Breast epithelium (tissue), 4 donors: ENCODE data around the gene TOGARAM2. TPM values are rescaled to one million over a fixed set of nuclear protein-coding genes. Genes with fewer than 3 reads are reported as not detected.

Experiments used
- DNase-seq, 2 donors: peaks; one replicate each; pipeline ENCODE4 v3.0.0-alpha.2; 2019; ENCODE audit warnings: low spot score in 2 of 2
- H3K27ac ChIP-seq, 2 donors: fragments of 200-600 bp; sonication (generic) in 1 of 2; one replicate each; pipeline ENCODE4 v1.5.1; 2016 to 2019; ENCODE audit warnings: mild to moderate bottlenecking in 1 of 2
- H3K27me3 ChIP-seq, 2 donors: fragments of 200-600 bp; sonication (generic) in 1 of 2; one replicate each; pipeline versions ENCODE4 v1.5.1 to v1.6.0; 2017 to 2019; ENCODE audit warnings: control low read depth in 1 of 2, mild to moderate bottlenecking in 1 of 2
- H3K36me3 ChIP-seq: fragments of 200-600 bp; one replicate; pipeline ENCODE4 v1.5.1; 2019
- H3K4me1 ChIP-seq, 2 donors: fragments of 200-600 bp; sonication (generic); one replicate each; pipeline ENCODE4 v1.5.1; 2016 to 2019; ENCODE audit warnings: control low read depth in 1 of 2
- H3K4me3 ChIP-seq, 3 donors: fragments of 200-600 bp; sonication (generic); 1 replicate in 2 of 3; 2 replicates in 1 of 3; pipeline ENCODE4 v1.5.1; 2016 to 2019; ENCODE audit warnings: mild to moderate bottlenecking in 3 of 3, moderate library complexity in 2 of 3
- H3K9me3 ChIP-seq, 2 donors: fragments of 200-600 bp; sonication (generic) in 1 of 2; one replicate each; pipeline ENCODE4 v1.5.1; 2016 to 2019; ENCODE audit warnings: control low read depth in 1 of 2
- POLR2A ChIP-seq: fragments of 450-650 bp; IDR thresholded peaks from one replicate; pipeline ENCODE4 v1.6.1; 2016; ENCODE audit warnings: antibody characterized with exemption, mild to moderate bottlenecking, moderate library complexity
- POLR2AphosphoS5 ChIP-seq, 3 donors: sonication (generic); formaldehyde crosslinking; IDR thresholded peaks; one replicate each; pipeline ENCODE4 v1.6.1; 2017; ENCODE audit warnings: antibody characterized with exemption in 3 of 3
- intact Hi-C: fragments of 100-400 bp; cut with DNase I; formaldehyde crosslinking; loops from one replicate; pipeline ENCODE4 v1.15.1; 2023; ENCODE audit warnings: low total_unique reads
- total RNA-seq, 3 donors: library from RNA; depleted of rRNA; stranded (reverse); fragments of >200 nt; gene quantifications; one replicate each; pipeline ENCODE4 v1.1.0, GENCODE V29; 2016
- TF ChIP-seq, protein P1 (sequence below), 3 donors: fragments of 450-650 bp; IDR thresholded peaks; one replicate each; pipeline ENCODE4 v1.5.1; 2016 to 2017; ENCODE audit warnings: antibody characterized with exemption in 3 of 3, mild to moderate bottlenecking in 3 of 3, moderate library complexity in 3 of 3

The TOGARAM2 gene
- total RNA-seq, 3 donors from 2014 or later = 0.15 to 2.7 (median 0.33) TPM

- no peaks in the 10 kb centered on the region for H3K4me1 ChIP-seq
- no peaks in the 10 kb centered on the region for H3K27me3 ChIP-seq
- H3K36me3 ChIP-seq = no peaks in the 10 kb centered on the region
- intact Hi-C loops = no loop called here
- no peak overlapping the region for H3K27ac ChIP-seq
- TF ChIP-seq POLR2AphosphoS5 (IDR thresholded peaks at IDR 0.05) = no peak
- TF ChIP-seq POLR2A = no peak
- TF ChIP-seq, protein P1, sequence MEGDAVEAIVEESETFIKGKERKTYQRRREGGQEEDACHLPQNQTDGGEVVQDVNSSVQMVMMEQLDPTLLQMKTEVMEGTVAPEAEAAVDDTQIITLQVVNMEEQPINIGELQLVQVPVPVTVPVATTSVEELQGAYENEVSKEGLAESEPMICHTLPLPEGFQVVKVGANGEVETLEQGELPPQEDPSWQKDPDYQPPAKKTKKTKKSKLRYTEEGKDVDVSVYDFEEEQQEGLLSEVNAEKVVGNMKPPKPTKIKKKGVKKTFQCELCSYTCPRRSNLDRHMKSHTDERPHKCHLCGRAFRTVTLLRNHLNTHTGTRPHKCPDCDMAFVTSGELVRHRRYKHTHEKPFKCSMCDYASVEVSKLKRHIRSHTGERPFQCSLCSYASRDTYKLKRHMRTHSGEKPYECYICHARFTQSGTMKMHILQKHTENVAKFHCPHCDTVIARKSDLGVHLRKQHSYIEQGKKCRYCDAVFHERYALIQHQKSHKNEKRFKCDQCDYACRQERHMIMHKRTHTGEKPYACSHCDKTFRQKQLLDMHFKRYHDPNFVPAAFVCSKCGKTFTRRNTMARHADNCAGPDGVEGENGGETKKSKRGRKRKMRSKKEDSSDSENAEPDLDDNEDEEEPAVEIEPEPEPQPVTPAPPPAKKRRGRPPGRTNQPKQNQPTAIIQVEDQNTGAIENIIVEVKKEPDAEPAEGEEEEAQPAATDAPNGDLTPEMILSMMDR (IDR thresholded peaks at IDR 0.05) = no peak
- no peak overlapping the region for H3K4me3 ChIP-seq
- no peak for DNase-seq
- no peaks in the 10 kb centered on the region for H3K9me3 ChIP-seq
Observed at GRCh38 chr2:29024882-29025430, 43.9 kb downstream of the TOGARAM2 start.

DNA sequence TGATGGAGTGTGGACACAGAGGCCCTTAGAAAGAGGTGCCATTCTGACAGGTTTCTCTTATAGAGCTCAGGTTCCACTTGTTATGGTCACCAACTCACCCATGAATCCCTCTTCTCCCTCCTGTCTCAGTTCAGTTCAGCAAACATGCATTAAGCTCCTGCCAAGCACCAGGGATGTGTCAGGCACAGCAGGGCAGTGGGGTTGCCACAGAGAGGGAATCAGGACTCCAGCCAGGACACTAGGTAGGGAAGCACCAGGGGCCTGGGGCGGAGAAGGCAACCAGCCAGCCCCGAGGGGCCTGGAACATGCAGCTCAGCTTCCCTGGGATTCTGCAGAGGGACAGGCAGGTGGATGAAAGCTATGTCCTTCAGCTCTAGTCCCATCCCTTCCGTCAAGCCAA lies 44.6 kb downstream of the TOGARAM2 start:
- Histone ChIP-seq H3K27ac (no peak overlapping the region), H3K9me3 (no peaks in the 10 kb centered on the region), H3K36me3 (no peaks in the 10 kb centered on the region), H3K27me3 (no peaks in the 10 kb centered on the region), H3K4me1 (no peaks in the 10 kb centered on the region), H3K4me3 (no peak overlapping the region)
- TF ChIP-seq POLR2A (no peak), POLR2AphosphoS5 (IDR thresholded peaks at IDR 0.05) (no peak)
- TF ChIP-seq, protein P1 (IDR thresholded peaks at IDR 0.05) = no peak
- no peak for DNase-seq
- intact Hi-C loops = no loop called here

DNA sequence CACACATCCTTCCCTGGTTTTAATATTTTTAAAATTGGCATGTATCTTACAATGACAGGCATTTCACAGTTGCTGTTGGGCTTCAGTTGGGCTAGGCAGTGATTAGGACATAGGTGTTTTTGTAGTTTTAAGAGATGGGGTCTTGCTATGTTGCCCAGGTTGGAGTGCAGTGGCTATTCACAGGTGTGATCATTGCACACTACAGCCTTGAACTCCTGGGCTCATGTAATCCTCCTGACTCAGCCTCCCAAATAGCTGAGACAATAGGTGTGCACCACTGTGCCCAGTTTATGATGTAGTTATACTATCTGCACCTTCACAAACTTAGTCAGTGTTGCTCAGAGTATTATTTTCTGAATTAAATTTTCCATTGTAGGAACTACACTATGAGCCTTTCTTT lies 49.9 kb downstream of the TOGARAM2 start:
- H3K27me3 ChIP-seq = no peaks in the 10 kb centered on the region
- no peaks in the 10 kb centered on the region for H3K9me3 ChIP-seq
- intact Hi-C loops = no loop called here
- H3K27ac ChIP-seq = no peak overlapping the region
- TF ChIP-seq POLR2AphosphoS5 (IDR thresholded peaks at IDR 0.05) (no peak), POLR2A (no peak)
- TF ChIP-seq, protein P1 (IDR thresholded peaks at IDR 0.05) = no peak
- H3K4me3 ChIP-seq = no peak overlapping the region
- no peaks in the 10 kb centered on the region for H3K4me1 ChIP-seq
- DNase-seq = no peak
- no peaks in the 10 kb centered on the region for H3K36me3 ChIP-seq

DNA sequence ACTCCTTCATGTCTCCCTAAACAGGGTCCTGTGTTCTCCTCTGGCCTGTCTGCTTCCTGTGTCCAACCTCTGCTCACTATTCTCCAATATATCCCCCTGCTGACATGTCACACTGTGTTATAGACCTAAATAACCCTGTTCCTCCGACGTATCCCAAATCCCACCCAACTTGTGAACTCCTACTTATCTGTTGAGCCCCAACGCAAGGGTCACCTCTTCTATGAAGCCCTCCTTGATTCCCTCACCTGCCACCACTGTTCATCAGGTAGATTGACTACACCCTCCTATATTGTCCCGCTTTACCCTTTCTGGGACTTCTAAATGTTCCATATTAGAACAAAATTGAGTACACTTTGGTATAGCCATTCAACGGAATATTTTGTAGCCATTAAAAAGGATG lies 51.1 kb downstream of the TOGARAM2 start:
- TF ChIP-seq POLR2A = no peak
- TF ChIP-seq POLR2AphosphoS5 (IDR thresholded peaks at IDR 0.05) = no peak
- TF ChIP-seq, protein P1 (IDR thresholded peaks at IDR 0.05) = no peak
- Histone ChIP-seq H3K36me3 (no peaks in the 10 kb centered on the region), H3K4me1 (no peaks in the 10 kb centered on the region), H3K27me3 (no peaks in the 10 kb centered on the region), H3K9me3 (no peaks in the 10 kb centered on the region), H3K27ac (no peak overlapping the region), H3K4me3 (no peak overlapping the region)
- DNase-seq = no peak
- intact Hi-C loops = no loop called here

- Histone ChIP-seq H3K27me3 (no peaks in the 10 kb centered on the region), H3K36me3 (no peaks in the 10 kb centered on the region), H3K4me1 (no peaks in the 10 kb centered on the region), H3K4me3 (no peak overlapping the region), H3K27ac (peak overlapping the region; percentile 4 to 48), H3K9me3 (no peaks in the 10 kb centered on the region)
- DNase-seq = peak in 1 of 2 donors; percentile 58
- intact Hi-C loops = no loop called here
- no peak for TF ChIP-seq POLR2AphosphoS5 (IDR thresholded peaks at IDR 0.05)
- TF ChIP-seq, protein P1 (IDR thresholded peaks at IDR 0.05) = no peak
- TF ChIP-seq POLR2A = no peak
Observed at GRCh38 chr2:29033172-29033571, 52.1 kb downstream of the TOGARAM2 start.
